Ovary (tissue), 3 donors: ENCODE results near the gene DNAH6.

ENCODE experiments used
- EP300 ChIP-seq: sonication (generic); formaldehyde crosslinking; IDR thresholded peaks from one replicate; pipeline ENCODE4 v1.6.1; 2017; ENCODE audit warnings: antibody characterized with exemption
- POLR2A ChIP-seq: fragments of 450-650 bp; IDR thresholded peaks from one replicate; pipeline ENCODE4 v1.6.1; 2017; ENCODE audit warnings: antibody characterized with exemption, mild to moderate bottlenecking, moderate library complexity
- TF ChIP-seq, protein P1 (sequence below), 3 donors: fragments of 450-650 bp in 2 of 3; fragments of 200-600 bp in 1 of 3; IDR thresholded peaks; one replicate each; pipeline versions ENCODE4 v1.5.1 to v1.8.0; 2016 to 2022; ENCODE audit warnings: antibody characterized with exemption in 3 of 3, mild to moderate bottlenecking in 1 of 3
- donor health status: DM: no; HTN: no; CAD: no.

DNA sequence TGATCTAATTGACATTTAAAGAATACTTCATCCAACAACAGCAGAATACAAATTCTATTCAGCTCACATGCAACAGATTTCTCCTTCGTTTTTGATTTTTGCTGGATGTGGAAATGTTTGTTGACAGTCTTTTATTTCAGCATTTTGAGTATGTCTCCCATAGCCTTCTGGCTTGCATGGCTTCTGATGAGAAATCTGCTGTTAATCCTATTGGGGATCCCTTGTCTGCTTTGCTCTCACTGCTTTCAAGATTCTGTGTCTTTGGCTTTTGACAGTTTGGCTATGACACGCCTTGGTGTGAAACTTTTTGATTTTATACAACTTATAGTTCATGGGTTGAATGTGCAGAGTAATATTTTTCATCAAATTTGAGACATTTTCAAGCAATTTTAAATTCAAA, 319.9 kb downstream of the DNAH6 start:
- TF ChIP-seq, protein P1, sequence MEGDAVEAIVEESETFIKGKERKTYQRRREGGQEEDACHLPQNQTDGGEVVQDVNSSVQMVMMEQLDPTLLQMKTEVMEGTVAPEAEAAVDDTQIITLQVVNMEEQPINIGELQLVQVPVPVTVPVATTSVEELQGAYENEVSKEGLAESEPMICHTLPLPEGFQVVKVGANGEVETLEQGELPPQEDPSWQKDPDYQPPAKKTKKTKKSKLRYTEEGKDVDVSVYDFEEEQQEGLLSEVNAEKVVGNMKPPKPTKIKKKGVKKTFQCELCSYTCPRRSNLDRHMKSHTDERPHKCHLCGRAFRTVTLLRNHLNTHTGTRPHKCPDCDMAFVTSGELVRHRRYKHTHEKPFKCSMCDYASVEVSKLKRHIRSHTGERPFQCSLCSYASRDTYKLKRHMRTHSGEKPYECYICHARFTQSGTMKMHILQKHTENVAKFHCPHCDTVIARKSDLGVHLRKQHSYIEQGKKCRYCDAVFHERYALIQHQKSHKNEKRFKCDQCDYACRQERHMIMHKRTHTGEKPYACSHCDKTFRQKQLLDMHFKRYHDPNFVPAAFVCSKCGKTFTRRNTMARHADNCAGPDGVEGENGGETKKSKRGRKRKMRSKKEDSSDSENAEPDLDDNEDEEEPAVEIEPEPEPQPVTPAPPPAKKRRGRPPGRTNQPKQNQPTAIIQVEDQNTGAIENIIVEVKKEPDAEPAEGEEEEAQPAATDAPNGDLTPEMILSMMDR (IDR thresholded peaks at IDR 0.05): no peak
- no peak for TF ChIP-seq POLR2A
- TF ChIP-seq EP300: no peak
